BLaER1 (cell line): Measurements from ENCODE around the gene ATF7.

Experiments
- H3K27ac ChIP-seq: shearing (Covaris generic); formaldehyde crosslinking; 2 replicates; pipeline ENCODE4 v1.8.1; 2022
- H3K27me3 ChIP-seq: shearing (Covaris generic); formaldehyde crosslinking; 2 replicates; pipeline ENCODE4 v1.8.1; 2022
- H3K36me3 ChIP-seq: shearing (Covaris generic); formaldehyde crosslinking; 2 replicates; pipeline ENCODE4 v1.8.1; 2022
- H3K4me1 ChIP-seq: shearing (Covaris generic); formaldehyde crosslinking; 2 replicates; pipeline ENCODE4 v1.8.1; 2022
- H3K4me2 ChIP-seq: shearing (Covaris generic); formaldehyde crosslinking; 2 replicates; pipeline ENCODE4 v1.8.1; 2022
- H3K4me3 ChIP-seq: shearing (Covaris generic); formaldehyde crosslinking; 2 replicates; pipeline ENCODE4 v1.8.1; 2022
- H3K9ac ChIP-seq: shearing (Covaris generic); formaldehyde crosslinking; 2 replicates; pipeline ENCODE4 v1.8.1; 2022
- H3K9me3 ChIP-seq: shearing (Covaris generic); formaldehyde crosslinking; 2 replicates; pipeline ENCODE4 v1.8.1; 2022
- H4K20me1 ChIP-seq: shearing (Covaris generic); formaldehyde crosslinking; 2 replicates; pipeline ENCODE4 v1.8.1; 2022
- Cebpa-rat ChIP-seq: shearing (Covaris generic); IDR thresholded peaks from 2 replicates; pipeline ENCODE4 v1.8.1; 2022

Gene ATF7

GRCh38 chr12:53591301-53592206, 34.6 kb downstream of the ATF7 start:
- no peaks in the 10 kb centered on the region for H3K27me3 ChIP-seq
- H3K4me3 ChIP-seq, result no peak overlapping the region
- H3K27ac ChIP-seq, result no peak overlapping the region
- H4K20me1 ChIP-seq, result peaks cover 31% of the 10 kb centered on the region; the same call in 1 of the 2 replicates
- H3K4me2 ChIP-seq, result no peak overlapping the region
- no peak for TF ChIP-seq Cebpa-rat
- 0 out of 2 replicates have a peak, but pooled peaks cover 2% of the 10 kb centered on the region for H3K4me1 ChIP-seq
- H3K9ac ChIP-seq, result no peak overlapping the region
- peaks cover 19% of the 10 kb centered on the region for H3K36me3 ChIP-seq
- no peaks in the 10 kb centered on the region for H3K9me3 ChIP-seq

- Histone ChIP-seq H3K36me3 (peaks cover 19% of the 10 kb centered on the region), H3K4me3 (no peak overlapping the region), H4K20me1 (peaks cover 31% of the 10 kb centered on the region; the same call in 1 of the 2 replicates), H3K9me3 (no peaks in the 10 kb centered on the region), H3K9ac (no peak overlapping the region), H3K4me1 (no peaks in the 10 kb centered on the region), H3K27me3 (no peaks in the 10 kb centered on the region), H3K4me2 (no peak overlapping the region), H3K27ac (no peak overlapping the region)
- TF ChIP-seq Cebpa-rat, result no peak
Observed at GRCh38 chr12:53590652-53591051, 35.5 kb downstream of the ATF7 start.

GRCh38 chr12:53589915-53590314, 36.3 kb downstream of the ATF7 start:
- H3K36me3 ChIP-seq, result peaks cover 15% of the 10 kb centered on the region
- peaks cover under 1% of the 10 kb centered on the region; the same call in 1 of the 2 replicates for H3K9me3 ChIP-seq
- H3K9ac ChIP-seq, result no peak overlapping the region
- H3K27me3 ChIP-seq, result no peaks in the 10 kb centered on the region
- no peak overlapping the region for H3K27ac ChIP-seq
- no peaks in the 10 kb centered on the region for H3K4me1 ChIP-seq
- no peak overlapping the region for H3K4me2 ChIP-seq
- no peak overlapping the region for H3K4me3 ChIP-seq
- peaks cover 26% of the 10 kb centered on the region; the same call in 1 of the 2 replicates for H4K20me1 ChIP-seq
- TF ChIP-seq Cebpa-rat, result no peak

- no peak for TF ChIP-seq Cebpa-rat
- Histone ChIP-seq H4K20me1 (peaks cover 26% of the 10 kb centered on the region; the same call in 1 of the 2 replicates), H3K36me3 (peaks cover 20% of the 10 kb centered on the region)
Observed at GRCh38 chr12:53589423-53589822, 36.8 kb downstream of the ATF7 start.

DNA sequence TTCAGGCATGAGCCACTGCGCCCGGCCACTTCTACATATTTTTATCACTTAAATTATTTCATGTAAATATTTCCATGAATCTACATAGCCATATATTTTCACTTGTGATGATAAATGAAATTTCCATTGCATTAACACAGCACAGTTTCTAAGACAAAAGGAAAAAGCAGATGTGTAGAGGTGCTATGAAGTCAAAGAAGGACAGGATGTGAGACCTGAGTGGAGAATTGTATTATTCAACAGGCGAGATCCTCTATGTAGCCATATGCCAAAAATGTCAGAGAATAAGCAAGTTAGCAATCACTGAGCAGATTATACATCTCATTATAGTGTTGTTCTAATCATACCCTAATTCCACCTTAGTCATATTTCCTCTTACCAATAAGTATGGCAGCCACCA, 38.1 kb downstream of the ATF7 start:
- peaks cover 28% of the 10 kb centered on the region for H3K36me3 ChIP-seq
- no peak overlapping the region for H3K9ac ChIP-seq
- H3K27me3 ChIP-seq, result no peaks in the 10 kb centered on the region
- no peaks in the 10 kb centered on the region for H3K4me1 ChIP-seq
- peaks cover 11% of the 10 kb centered on the region; the same call in 1 of the 2 replicates for H3K9me3 ChIP-seq
- H3K4me2 ChIP-seq, result no peak overlapping the region
- no peak for TF ChIP-seq Cebpa-rat
- peaks cover 17% of the 10 kb centered on the region; the same call in 1 of the 2 replicates for H4K20me1 ChIP-seq
- no peak overlapping the region for H3K4me3 ChIP-seq
- no peak overlapping the region for H3K27ac ChIP-seq

More at GRCh38 chr12:53589423-53589822, 36.8 kb downstream of the ATF7 start:
- Histone ChIP-seq H3K9me3 (peaks cover 5% of the 10 kb centered on the region; the same call in 1 of the 2 replicates), H3K4me2 (no peak overlapping the region), H3K9ac (no peak overlapping the region), H3K27ac (no peak overlapping the region), H3K4me1 (no peaks in the 10 kb centered on the region), H3K4me3 (no peak overlapping the region), H3K27me3 (no peaks in the 10 kb centered on the region)

DNA sequence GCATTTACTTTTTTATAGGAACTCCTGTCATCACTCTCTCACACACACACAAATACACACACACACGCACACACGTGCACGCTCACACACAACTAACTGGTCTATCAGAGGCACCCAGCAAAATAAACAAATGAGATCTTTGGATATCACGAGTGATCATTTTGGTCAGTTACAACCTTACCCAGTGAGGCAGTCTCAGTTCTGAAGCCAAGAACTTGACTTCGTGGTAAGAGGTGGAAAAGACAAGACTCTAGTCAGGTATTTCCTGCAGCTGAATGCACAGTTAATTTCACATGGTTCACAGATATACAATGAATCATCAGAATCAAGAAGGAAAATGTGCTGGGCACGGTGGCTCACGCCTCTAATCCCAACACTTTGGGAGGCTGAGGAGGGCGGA, 39.4 kb downstream of the ATF7 start:
- Histone ChIP-seq H3K4me1 (no peaks in the 10 kb centered on the region), H4K20me1 (peaks cover 23% of the 10 kb centered on the region; the same call in 1 of the 2 replicates), H3K27ac (no peak overlapping the region), H3K4me3 (no peak overlapping the region), H3K4me2 (no peak overlapping the region), H3K27me3 (no peaks in the 10 kb centered on the region), H3K36me3 (peaks cover 30% of the 10 kb centered on the region), H3K9me3 (peaks cover 11% of the 10 kb centered on the region; the same call in 1 of the 2 replicates), H3K9ac (no peak overlapping the region)
- no peak for TF ChIP-seq Cebpa-rat

- H3K4me2 ChIP-seq, result no peak overlapping the region
- H3K4me1 ChIP-seq, result no peaks in the 10 kb centered on the region
- no peak overlapping the region for H3K9ac ChIP-seq
- H3K9me3 ChIP-seq, result peaks cover 11% of the 10 kb centered on the region; the same call in 1 of the 2 replicates
- H4K20me1 ChIP-seq, result peaks cover 20% of the 10 kb centered on the region; the same call in 1 of the 2 replicates
- H3K36me3 ChIP-seq, result peaks cover 30% of the 10 kb centered on the region
- TF ChIP-seq Cebpa-rat, result no peak
- H3K27me3 ChIP-seq, result no peaks in the 10 kb centered on the region
- H3K27ac ChIP-seq, result no peak overlapping the region
- no peak overlapping the region for H3K4me3 ChIP-seq
Observed at GRCh38 chr12:53585448-53586125, 40.6 kb downstream of the ATF7 start.

DNA sequence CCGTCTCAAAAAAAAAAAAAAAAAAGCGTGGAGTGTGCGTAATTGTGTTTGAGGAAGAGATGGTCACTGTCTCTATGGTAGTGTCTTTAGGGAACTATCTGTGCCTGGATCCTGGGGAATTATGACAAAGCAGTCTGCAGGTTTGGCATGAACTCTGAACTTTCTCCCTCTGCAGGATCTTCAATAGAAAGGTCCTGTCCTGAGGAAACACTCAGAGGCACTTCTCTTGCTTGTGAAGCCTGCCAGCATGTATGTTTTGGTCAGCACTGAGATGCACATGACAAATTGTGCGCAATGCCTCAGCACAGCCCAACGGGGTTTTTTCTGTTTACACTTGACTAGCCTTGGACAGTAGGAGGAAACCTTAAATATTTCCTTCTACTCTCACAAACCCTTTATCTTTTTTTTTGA, 46.6 kb downstream of the ATF7 start:
- H3K4me3 ChIP-seq, result no peak overlapping the region
- H4K20me1 ChIP-seq, result peaks cover 42% of the 10 kb centered on the region
- H3K9me3 ChIP-seq, result 0 out of 2 replicates have a peak, but pooled peaks cover 7% of the 10 kb centered on the region
- H3K27ac ChIP-seq, result no peak overlapping the region
- no peak overlapping the region for H3K9ac ChIP-seq
- H3K4me2 ChIP-seq, result peak overlapping the region; percentile 11; the same call in 1 of the 2 replicates
- H3K27me3 ChIP-seq, result no peaks in the 10 kb centered on the region
- H3K4me1 ChIP-seq, result peaks cover 7% of the 10 kb centered on the region
- H3K36me3 ChIP-seq, result peaks cover 30% of the 10 kb centered on the region
- TF ChIP-seq Cebpa-rat, result no peak

DNA sequence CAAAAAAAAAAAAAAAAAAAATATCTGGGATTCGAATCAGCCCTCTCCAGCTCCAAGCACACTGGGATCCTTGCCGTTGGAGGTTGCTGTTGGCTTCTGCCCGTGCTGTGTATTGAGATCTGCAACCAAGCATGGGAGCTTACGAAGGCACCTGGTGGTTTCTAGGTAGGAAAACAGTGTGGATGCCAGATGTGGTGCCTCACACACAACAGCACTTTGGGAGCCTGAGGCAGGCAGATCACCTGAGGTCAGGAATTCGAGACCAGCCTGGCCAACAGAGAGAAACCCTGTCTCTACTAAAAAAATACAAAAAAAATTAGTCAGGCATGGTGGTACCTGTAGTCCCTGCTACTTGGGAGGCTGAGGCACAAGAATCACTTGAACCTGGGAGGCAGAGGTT, 47.4 kb downstream of the ATF7 start:
- Histone ChIP-seq H3K4me3 (no peak overlapping the region), H3K4me1 (peaks cover 7% of the 10 kb centered on the region), H3K9me3 (no peaks in the 10 kb centered on the region), H3K36me3 (peaks cover 28% of the 10 kb centered on the region), H4K20me1 (peaks cover 42% of the 10 kb centered on the region), H3K4me2 (no peak overlapping the region), H3K27me3 (no peaks in the 10 kb centered on the region), H3K27ac (no peak overlapping the region), H3K9ac (no peak overlapping the region)
- no peak for TF ChIP-seq Cebpa-rat

DNA sequence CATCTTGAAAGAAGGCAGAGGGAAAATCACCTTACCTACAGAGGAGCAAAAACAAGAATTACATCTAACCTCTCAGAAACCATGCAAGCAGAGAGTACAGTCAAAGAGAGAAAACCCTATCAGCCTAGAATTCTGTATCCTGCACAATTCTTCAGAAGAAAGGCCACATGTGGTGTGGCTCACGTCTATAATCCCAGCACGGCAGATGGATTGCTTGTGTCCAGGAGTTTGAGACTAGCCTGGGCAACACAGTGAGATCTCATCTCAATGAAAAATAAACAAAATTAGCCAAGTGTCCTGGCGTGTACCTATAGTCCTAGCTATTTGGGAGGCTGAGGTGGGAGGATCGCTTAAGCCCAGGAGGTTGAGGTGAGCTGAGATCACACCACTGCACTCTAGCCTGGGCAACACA, 48.2 kb downstream of the ATF7 start:
- no peaks in the 10 kb centered on the region for H3K27me3 ChIP-seq
- H3K4me1 ChIP-seq, result peaks cover 7% of the 10 kb centered on the region
- no peaks in the 10 kb centered on the region for H3K9me3 ChIP-seq
- H3K4me2 ChIP-seq, result no peak overlapping the region
- TF ChIP-seq Cebpa-rat, result no peak
- H4K20me1 ChIP-seq, result peaks cover 40% of the 10 kb centered on the region
- no peak overlapping the region for H3K9ac ChIP-seq
- H3K4me3 ChIP-seq, result no peak overlapping the region
- no peak overlapping the region for H3K27ac ChIP-seq
- H3K36me3 ChIP-seq, result peaks cover 29% of the 10 kb centered on the region
